PC-9 (cell line): ENCODE results near the gene WDR11.

ENCODE experiments used
- CTCF ChIP-seq: fragments of 200-600 bp; sonication (generic); conservative IDR thresholded peaks from 2 replicates; pipeline ENCODE4 v1.6.1; 2017; ENCODE audit warnings: mixed run types, antibody characterized with exemption, mild to moderate bottlenecking, moderate library complexity
- EZH2 ChIP-seq: fragments of 200-600 bp; sonication (generic); IDR thresholded peaks from 2 replicates; pipeline ENCODE4 v1.8.0; 2017; ENCODE audit warnings: antibody characterized with exemption, low read depth

DNA sequence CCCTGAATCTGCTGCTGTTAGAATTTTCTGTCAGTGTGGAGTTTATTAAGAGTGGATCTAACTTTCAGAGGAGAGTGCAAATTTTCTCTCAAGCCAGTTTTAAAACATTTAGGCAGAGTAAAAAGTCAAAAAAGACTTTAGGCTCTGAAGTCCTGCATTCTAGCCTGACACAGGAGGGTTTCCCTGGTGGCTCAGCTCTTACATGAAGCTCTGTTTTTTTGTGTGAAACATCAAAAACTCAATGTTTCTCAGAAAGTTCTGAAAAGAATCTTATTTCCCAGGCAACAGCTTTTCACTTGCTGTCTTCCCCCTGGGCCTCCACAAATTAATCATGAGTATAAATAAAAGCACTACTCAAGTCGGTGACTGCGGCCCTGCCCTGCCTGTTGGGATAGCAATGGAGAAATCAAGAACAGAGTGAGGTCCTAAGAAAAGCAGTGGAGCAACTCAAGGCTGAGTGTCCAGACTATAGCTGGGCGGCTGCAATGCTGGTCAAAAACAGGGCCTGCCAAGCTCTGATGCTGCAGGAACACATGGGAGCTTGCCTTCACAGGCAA is 22.3 kb upstream of the WDR11 start:
- TF ChIP-seq CTCF = no peak
- TF ChIP-seq EZH2 = no peak
